Liver (tissue), 9 donors: ENCODE data around the gene VSX2. TPM values are rescaled to one million over a fixed set of nuclear protein-coding genes. Genes with fewer than 3 reads are reported as not detected.
A peak's percentile ranks its signal among the peaks of the same experiment; 100 is the strongest.

Source experiments
- DNase-seq: peaks from one replicate; pipeline ENCODE4 v3.0.0-alpha.2; 2017; ENCODE audit warnings: low spot score
- H3K27ac ChIP-seq, 2 donors: one replicate each; pipeline ENCODE4 v1.7.0; 2013; ENCODE audit warnings: inconsistent platforms in 2 of 2, low read length in 2 of 2, control low read depth in 1 of 2, low read depth in 1 of 2, mild to moderate bottlenecking in 1 of 2
- H3K27me3 ChIP-seq, 4 donors: one replicate each; pipeline versions ENCODE4 v1.6.1 to v1.7.0; 2013; ENCODE audit warnings: low read length in 3 of 4, inconsistent platforms in 1 of 4, mild to moderate bottlenecking in 1 of 4, moderate library complexity in 1 of 4; ENCODE audit not compliant: control insufficient read depth in 4 of 4, insufficient read depth in 4 of 4
- H3K36me3 ChIP-seq, 4 donors: one replicate each; pipeline versions ENCODE4 v1.6.1 to v1.7.0; 2013; ENCODE audit warnings: low read length in 3 of 4, mild to moderate bottlenecking in 3 of 4, low read depth in 1 of 4, moderate library complexity in 1 of 4; ENCODE audit not compliant: control insufficient read depth in 4 of 4, insufficient read depth in 3 of 4
- H3K4me1 ChIP-seq, 4 donors: one replicate each; pipeline versions ENCODE4 v1.6.1 to v1.7.0; 2013; ENCODE audit warnings: low read length in 3 of 4, mild to moderate bottlenecking in 3 of 4, moderate library complexity in 1 of 4; ENCODE audit not compliant: control insufficient read depth in 4 of 4, insufficient read depth in 4 of 4
- H3K4me3 ChIP-seq, 3 donors: one replicate each; pipeline versions ENCODE4 v1.6.1 to v1.7.0; 2013; ENCODE audit warnings: low read length in 3 of 3, control low read depth in 1 of 3, low read depth in 1 of 3, mild to moderate bottlenecking in 1 of 3
- H3K9ac ChIP-seq, 2 donors: one replicate each; pipeline ENCODE4 v1.7.0; 2013; ENCODE audit warnings: low read length in 2 of 2, mild to moderate bottlenecking in 2 of 2, moderate library complexity in 2 of 2, control low read depth in 1 of 2, low read depth in 1 of 2
- H3K9me3 ChIP-seq, 4 donors: one replicate each; pipeline versions ENCODE4 v1.6.1 to v1.7.0; 2013; ENCODE audit warnings: low read length in 3 of 4; ENCODE audit not compliant: control insufficient read depth in 4 of 4
- EGR1 ChIP-seq, 2 donors: IDR thresholded peaks; 2 replicates each; pipeline ENCODE4 v1.6.1; 2016 to 2018; ENCODE audit warnings: antibody characterized with exemption in 2 of 2, low read depth in 2 of 2
- FOXA1 ChIP-seq: IDR thresholded peaks from 2 replicates; pipeline ENCODE4 v1.6.1; 2016; ENCODE audit warnings: antibody characterized with exemption
- FOXA2 ChIP-seq: IDR thresholded peaks from 2 replicates; pipeline ENCODE4 v1.6.1; 2016; ENCODE audit warnings: antibody characterized with exemption
- GABPA ChIP-seq, 2 donors: IDR thresholded peaks in 1 of 2; conservative IDR thresholded peaks in 1 of 2; 2 replicates each; pipeline ENCODE4 v1.6.1; 2016; ENCODE audit warnings: antibody characterized with exemption in 2 of 2, mild to moderate bottlenecking in 1 of 2, moderate library complexity in 1 of 2
- HNF4A ChIP-seq, 2 donors: conservative IDR thresholded peaks; 2 replicates each; pipeline ENCODE4 v1.6.1; 2016; ENCODE audit warnings: antibody characterized with exemption in 2 of 2, mild to moderate bottlenecking in 2 of 2
- HNF4G ChIP-seq: IDR thresholded peaks from 2 replicates; pipeline ENCODE4 v1.6.1; 2016; ENCODE audit warnings: antibody characterized with exemption
- JUND ChIP-seq, 2 donors: IDR thresholded peaks; 2 replicates each; pipeline ENCODE4 v1.6.1; 2016; ENCODE audit warnings: antibody characterized with exemption in 2 of 2
- RAD21 ChIP-seq, 2 donors: IDR thresholded peaks; 2 replicates each; pipeline ENCODE4 v1.6.1; 2016; ENCODE audit warnings: antibody characterized with exemption in 2 of 2, mild to moderate bottlenecking in 2 of 2
- RXRA ChIP-seq, 2 donors: IDR thresholded peaks; 2 replicates each; pipeline ENCODE4 v1.6.1; 2017 to 2018; ENCODE audit warnings: antibody characterized with exemption in 2 of 2, mild to moderate bottlenecking in 1 of 2
- SP1 ChIP-seq: IDR thresholded peaks from 2 replicates; pipeline ENCODE4 v1.6.1; 2018; ENCODE audit warnings: antibody characterized with exemption, mild to moderate bottlenecking
- TAF1 ChIP-seq: conservative IDR thresholded peaks from 2 replicates; pipeline ENCODE4 v1.6.1; 2016; ENCODE audit warnings: antibody characterized with exemption, mild to moderate bottlenecking
- YY1 ChIP-seq: IDR thresholded peaks from 2 replicates; pipeline ENCODE4 v1.6.1; 2016; ENCODE audit warnings: antibody characterized with exemption, mild to moderate bottlenecking
- WGBS: extraction: QIAGEN DNeasy Blood & Tissue Kit; methylation state at CpG from one replicate; pipeline ENCODE4 v1.1.7; 2013; 5-methylcytosine and 5-hydroxymethylcytosine counted together
- polyA plus RNA-seq, 2 donors: library from polyadenylated mRNA; stranded (reverse) in 1 of 2; unstranded in 1 of 2; fragments of 200-250 nt in 1 of 2; fragments of >200 nt in 1 of 2; fragmentation: Nextera tagmentation in 1 of 2; extraction: Ambion mirVana in 1 of 2; gene quantifications; one replicate each; pipeline versions ENCODE4 v1.2.1 to v1.2.3, GENCODE V29; 2013 to 2015
- total RNA-seq, 2 donors: library from RNA; depleted of rRNA; stranded (reverse); fragments of >200 nt; gene quantifications; one replicate each; pipeline ENCODE4 v1.2.3, GENCODE V29; 2014
- TF ChIP-seq, protein P1 (sequence below): IDR thresholded peaks from 2 replicates; pipeline ENCODE4 v1.6.1; 2016; ENCODE audit warnings: antibody characterized with exemption
- TF ChIP-seq, protein P2 (sequence below): IDR thresholded peaks from 2 replicates; pipeline ENCODE4 v1.6.1; 2016; ENCODE audit warnings: antibody characterized with exemption
- TF ChIP-seq, protein P3 (sequence below): IDR thresholded peaks from 2 replicates; pipeline ENCODE4 v1.6.1; 2016; ENCODE audit warnings: antibody characterized with exemption
- TF ChIP-seq, protein P4 (sequence below): fragments of 150-350 bp; IDR thresholded peaks from 2 replicates; pipeline ENCODE4 v1.5.1; 2017; ENCODE audit warnings: improper control_type of control experiment, low read depth, low read length; ENCODE audit not compliant: missing input control
- donor health status: healthy.
- donor health status: healthy.
- donor health status: healthy.
- donor health status: healthy.
- donor health status: healthy.

VSX2 gene
- total and polyA plus RNA-seq, 4 donors = not detected

DNA sequence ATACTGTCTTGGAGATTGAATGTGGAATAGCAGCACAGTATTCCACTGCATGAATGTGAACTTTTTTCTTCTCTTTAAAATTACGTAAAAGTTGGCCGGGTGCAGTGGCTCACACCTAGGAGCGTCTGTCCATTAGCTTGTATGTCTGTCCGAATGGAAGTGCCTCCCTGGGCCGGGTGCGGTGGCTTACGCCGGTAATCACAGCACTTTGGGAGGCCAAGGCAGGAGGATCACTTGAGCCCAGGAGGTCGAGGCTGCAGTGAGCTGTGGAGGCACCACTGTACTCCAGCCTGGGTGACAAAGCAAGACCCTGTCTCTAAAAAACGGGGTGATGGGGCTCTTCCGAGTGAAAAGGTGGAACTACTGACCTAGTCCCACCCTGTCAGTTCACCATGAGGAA is 22.6 kb upstream of the VSX2 start:
- TF ChIP-seq YY1 (no peak), GABPA (IDR thresholded peaks at IDR 0.05 in 1 of 2, conservative IDR thresholded peaks at IDR 0.05 in 1 of 2) (no peak), SP1 (no peak), RAD21 (IDR thresholded peaks at IDR 0.05) (no peak), FOXA2 (no peak), HNF4A (conservative IDR thresholded peaks at IDR 0.05) (no peak), HNF4G (no peak), FOXA1 (no peak), RXRA (IDR thresholded peaks at IDR 0.05) (no peak), TAF1 (no peak), EGR1 (IDR thresholded peaks at IDR 0.05; ENCODE audit: low read depth in 2 of 2) (no peak), JUND (IDR thresholded peaks at IDR 0.05) (no peak)
- TF ChIP-seq, protein P1, sequence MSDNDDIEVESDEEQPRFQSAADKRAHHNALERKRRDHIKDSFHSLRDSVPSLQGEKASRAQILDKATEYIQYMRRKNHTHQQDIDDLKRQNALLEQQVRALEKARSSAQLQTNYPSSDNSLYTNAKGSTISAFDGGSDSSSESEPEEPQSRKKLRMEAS = no peak
- TF ChIP-seq, protein P2, sequence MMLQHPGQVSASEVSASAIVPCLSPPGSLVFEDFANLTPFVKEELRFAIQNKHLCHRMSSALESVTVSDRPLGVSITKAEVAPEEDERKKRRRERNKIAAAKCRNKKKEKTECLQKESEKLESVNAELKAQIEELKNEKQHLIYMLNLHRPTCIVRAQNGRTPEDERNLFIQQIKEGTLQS = no peak
- TF ChIP-seq, protein P3, sequence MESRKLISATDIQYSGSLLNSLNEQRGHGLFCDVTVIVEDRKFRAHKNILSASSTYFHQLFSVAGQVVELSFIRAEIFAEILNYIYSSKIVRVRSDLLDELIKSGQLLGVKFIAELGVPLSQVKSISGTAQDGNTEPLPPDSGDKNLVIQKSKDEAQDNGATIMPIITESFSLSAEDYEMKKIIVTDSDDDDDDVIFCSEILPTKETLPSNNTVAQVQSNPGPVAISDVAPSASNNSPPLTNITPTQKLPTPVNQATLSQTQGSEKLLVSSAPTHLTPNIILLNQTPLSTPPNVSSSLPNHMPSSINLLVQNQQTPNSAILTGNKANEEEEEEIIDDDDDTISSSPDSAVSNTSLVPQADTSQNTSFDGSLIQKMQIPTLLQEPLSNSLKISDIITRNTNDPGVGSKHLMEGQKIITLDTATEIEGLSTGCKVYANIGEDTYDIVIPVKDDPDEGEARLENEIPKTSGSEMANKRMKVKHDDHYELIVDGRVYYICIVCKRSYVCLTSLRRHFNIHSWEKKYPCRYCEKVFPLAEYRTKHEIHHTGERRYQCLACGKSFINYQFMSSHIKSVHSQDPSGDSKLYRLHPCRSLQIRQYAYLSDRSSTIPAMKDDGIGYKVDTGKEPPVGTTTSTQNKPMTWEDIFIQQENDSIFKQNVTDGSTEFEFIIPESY = no peak
- TF ChIP-seq, protein P4, sequence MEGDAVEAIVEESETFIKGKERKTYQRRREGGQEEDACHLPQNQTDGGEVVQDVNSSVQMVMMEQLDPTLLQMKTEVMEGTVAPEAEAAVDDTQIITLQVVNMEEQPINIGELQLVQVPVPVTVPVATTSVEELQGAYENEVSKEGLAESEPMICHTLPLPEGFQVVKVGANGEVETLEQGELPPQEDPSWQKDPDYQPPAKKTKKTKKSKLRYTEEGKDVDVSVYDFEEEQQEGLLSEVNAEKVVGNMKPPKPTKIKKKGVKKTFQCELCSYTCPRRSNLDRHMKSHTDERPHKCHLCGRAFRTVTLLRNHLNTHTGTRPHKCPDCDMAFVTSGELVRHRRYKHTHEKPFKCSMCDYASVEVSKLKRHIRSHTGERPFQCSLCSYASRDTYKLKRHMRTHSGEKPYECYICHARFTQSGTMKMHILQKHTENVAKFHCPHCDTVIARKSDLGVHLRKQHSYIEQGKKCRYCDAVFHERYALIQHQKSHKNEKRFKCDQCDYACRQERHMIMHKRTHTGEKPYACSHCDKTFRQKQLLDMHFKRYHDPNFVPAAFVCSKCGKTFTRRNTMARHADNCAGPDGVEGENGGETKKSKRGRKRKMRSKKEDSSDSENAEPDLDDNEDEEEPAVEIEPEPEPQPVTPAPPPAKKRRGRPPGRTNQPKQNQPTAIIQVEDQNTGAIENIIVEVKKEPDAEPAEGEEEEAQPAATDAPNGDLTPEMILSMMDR = no peak

DNA sequence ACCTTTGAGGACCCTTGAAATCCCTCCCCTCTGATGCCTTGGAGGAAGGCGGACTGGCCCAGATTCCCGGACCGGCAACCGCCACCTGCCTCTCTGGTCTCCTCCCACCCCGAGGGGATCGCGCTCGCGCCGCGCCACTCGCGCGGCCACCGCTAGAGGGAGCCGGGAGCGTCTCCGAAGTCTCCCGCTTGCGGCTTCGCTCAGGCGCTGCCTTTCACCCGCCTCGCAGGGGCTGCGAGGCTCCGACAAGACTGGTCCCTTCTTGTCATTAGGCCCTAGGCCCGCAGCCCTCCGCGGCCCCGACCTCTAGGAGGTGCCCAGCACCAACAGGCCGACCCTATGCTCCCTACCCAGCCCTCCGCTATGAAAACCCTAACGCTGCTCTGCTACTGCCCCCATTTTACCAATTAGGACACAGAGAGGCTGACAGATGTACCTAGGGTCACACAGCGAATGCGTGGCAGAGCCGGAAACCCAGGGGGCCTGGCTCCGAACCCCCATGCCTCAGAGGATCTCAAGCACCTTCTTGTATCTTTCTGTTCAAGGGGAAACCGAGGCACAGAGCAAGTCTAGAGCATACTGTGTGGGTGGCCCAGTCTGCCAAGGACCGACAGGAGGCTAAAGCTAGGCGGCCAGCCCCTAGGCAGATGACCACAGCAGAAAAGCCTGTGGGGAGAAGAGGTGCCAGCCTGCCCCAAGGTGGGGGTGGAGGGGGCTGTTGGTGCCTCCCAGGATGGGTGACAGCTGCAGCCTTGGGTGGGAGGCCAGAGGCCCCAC is 21.4 kb upstream of the VSX2 start:
- Histone ChIP-seq H3K27me3 (peaks cover 0 to 6% (median 1%) of the 10 kb centered on the region in 4 donors), H3K4me1 (peaks cover 2 to 6% (median 4%) of the 10 kb centered on the region in 4 donors), H3K36me3 (no peaks in the 10 kb centered on the region), H3K27ac (no peak overlapping the region), H3K9ac (no peak overlapping the region), H3K4me3 (peak overlapping the region in 1 of 3 donors; percentile 32), H3K9me3 (no peaks in the 10 kb centered on the region)
- 9% methylated on average over 40 of the region's 40 CpGs for WGBS
- TF ChIP-seq, protein P4 = peak; percentile 83
- peak; percentile 66 to 81 for TF ChIP-seq RAD21 (IDR thresholded peaks at IDR 0.05)
- TF ChIP-seq, protein P1 = no peak
- DNase-seq = peak; percentile 77

More for the DNA sequence above, 22.6 kb upstream of the VSX2 start:
- no peaks in the 10 kb centered on the region for H3K9me3 ChIP-seq
- no peak overlapping the region for H3K9ac ChIP-seq
- peaks cover 2 to 6% (median 4%) of the 10 kb centered on the region in 4 donors for H3K4me1 ChIP-seq
- H3K27ac ChIP-seq = no peak overlapping the region
- H3K36me3 ChIP-seq = no peaks in the 10 kb centered on the region
- H3K27me3 ChIP-seq = peaks cover 0 to 6% (median 1%) of the 10 kb centered on the region in 4 donors
- no peak for DNase-seq
- WGBS = 91% methylated on average over 11 of the region's 11 CpGs
- no peak overlapping the region for H3K4me3 ChIP-seq
